Calu3 (cell line): Measurements from ENCODE around the gene TECPR2. TPM values are rescaled to one million over a fixed set of nuclear protein-coding genes. Genes with fewer than 3 reads are reported as not detected.
A peak's percentile ranks its signal among the peaks of the same experiment; 100 is the strongest.

Source experiments
- BruUV-seq: library from RNA; stranded (reverse); fragments of 400-500 nt; replicated peaks from 2 replicates; lab custom pipeline; 2021; lab: Mats Ljungman, UMichigan
- CTCF ChIA-PET: fragments of 300-600 bp; sonication (Branson Sonifier 250); formaldehyde crosslinking; loops from one replicate; lab custom pipeline; 2022; ENCODE audit warnings: antibody characterized with exemption; lab: Charles Lee
- DNase-seq: peaks from one replicate; pipeline ENCODE4 v3.0.0; 2022
- H3K27ac Mint-ChIP-seq: one replicate; pipeline ENCODE4 v1.8.0; 2022; ENCODE audit warnings: mixed read lengths; ENCODE audit not compliant: unreplicated experiment
- H3K27me3 Mint-ChIP-seq: one replicate; pipeline ENCODE4 v1.8.0; 2022; ENCODE audit warnings: mixed read lengths; ENCODE audit not compliant: unreplicated experiment
- H3K36me3 Mint-ChIP-seq: one replicate; pipeline ENCODE4 v1.8.0; 2022; ENCODE audit warnings: mild to moderate bottlenecking, moderate library complexity, mixed read lengths; ENCODE audit not compliant: insufficient read depth, unreplicated experiment
- H3K4me1 Mint-ChIP-seq: one replicate; pipeline ENCODE4 v1.8.0; 2022; ENCODE audit warnings: mild to moderate bottlenecking, low read depth, mixed read lengths; ENCODE audit not compliant: unreplicated experiment
- H3K4me3 Mint-ChIP-seq: one replicate; pipeline ENCODE4 v1.8.0; 2022; ENCODE audit warnings: mild to moderate bottlenecking, low read depth, moderate library complexity, mixed read lengths; ENCODE audit not compliant: unreplicated experiment
- H3K9me3 Mint-ChIP-seq: one replicate; pipeline ENCODE4 v1.8.0; 2022; ENCODE audit warnings: low read depth, mixed read lengths; ENCODE audit not compliant: unreplicated experiment
- CTCF ChIP-seq: fragments of 200-600 bp; IDR thresholded peaks from one replicate; pipeline ENCODE4 v1.8.0; 2022; ENCODE audit warnings: antibody characterized with exemption; ENCODE audit not compliant: unreplicated experiment
- intact Hi-C: fragments of 100-400 bp; cut with micrococcal nuclease; formaldehyde crosslinking; loops from one replicate; pipeline ENCODE4 v1.10.0; 2022; ENCODE audit not compliant: unreplicated experiment
- total RNA-seq: library from RNA; stranded (reverse); gene quantifications from 2 replicates; pipeline ENCODE4 v1.2.3, GENCODE V29; 2022

TECPR2 gene
- total RNA-seq, 1 experiment from 2014 or later, result 21.7 TPM

GRCh38 chr14:102363182-102363943, 622 bp downstream of the TECPR2 start:
- TF ChIP-seq CTCF, result no peak
- BruUV-seq, result no TSS peak
- intact Hi-C loops, result no loop called here
- no peak overlapping the region for H3K4me3 Mint-ChIP-seq
- no peaks in the 10 kb centered on the region for H3K27me3 Mint-ChIP-seq
- H3K4me1 Mint-ChIP-seq, result no peaks in the 10 kb centered on the region
- CTCF ChIA-PET, result interaction anchor here (1.5 kb wide), 1 partner anchor 27 kb away, joined by 5 read pairs; no protein-coding TSS in a partner anchor
- H3K36me3 Mint-ChIP-seq, result peaks cover 36% of the 10 kb centered on the region
- H3K27ac Mint-ChIP-seq, result peak overlapping the region; percentile 83
- no peaks in the 10 kb centered on the region for H3K9me3 Mint-ChIP-seq
- DNase-seq, result no peak

- CTCF ChIA-PET, result interaction anchor here (0.6 kb wide), 1 partner anchor 307 kb away, joined by 4 read pairs; no protein-coding TSS in a partner anchor
- no peak for TF ChIP-seq CTCF
- intact Hi-C loops, result no loop called here
- no peaks in the 10 kb centered on the region for H3K27me3 Mint-ChIP-seq
- DNase-seq, result no peak
- no peak overlapping the region for H3K27ac Mint-ChIP-seq
- BruUV-seq, result no TSS peak
- H3K9me3 Mint-ChIP-seq, result no peaks in the 10 kb centered on the region
- no peak overlapping the region for H3K4me3 Mint-ChIP-seq
- no peaks in the 10 kb centered on the region for H3K4me1 Mint-ChIP-seq
- H3K36me3 Mint-ChIP-seq, result no peaks in the 10 kb centered on the region
These were observed 7.6 kb downstream of the TECPR2 start for GRCh38 chr14:102370305-102370809.

GRCh38 chr14:102371361-102371760, 8.6 kb downstream of the TECPR2 start:
- no peak overlapping the region for H3K4me3 Mint-ChIP-seq
- H3K27ac Mint-ChIP-seq, result no peak overlapping the region
- no peaks in the 10 kb centered on the region for H3K4me1 Mint-ChIP-seq
- BruUV-seq, result no TSS peak
- TF ChIP-seq CTCF, result no peak
- no peak for DNase-seq
- H3K27me3 Mint-ChIP-seq, result no peaks in the 10 kb centered on the region
- CTCF ChIA-PET, result no interaction called here
- no peaks in the 10 kb centered on the region for H3K36me3 Mint-ChIP-seq
- intact Hi-C loops, result no loop called here
- no peaks in the 10 kb centered on the region for H3K9me3 Mint-ChIP-seq

- H3K27ac Mint-ChIP-seq, result no peak overlapping the region
- no peaks in the 10 kb centered on the region for H3K36me3 Mint-ChIP-seq
- BruUV-seq, result no TSS peak
- intact Hi-C loops, result no loop called here
- TF ChIP-seq CTCF, result no peak
- CTCF ChIA-PET, result no interaction called here
- H3K9me3 Mint-ChIP-seq, result no peaks in the 10 kb centered on the region
- H3K27me3 Mint-ChIP-seq, result no peaks in the 10 kb centered on the region
- no peak overlapping the region for H3K4me3 Mint-ChIP-seq
- DNase-seq, result no peak
- H3K4me1 Mint-ChIP-seq, result no peaks in the 10 kb centered on the region
These were observed 10.4 kb downstream of the TECPR2 start for GRCh38 chr14:102373110-102373509.
